ENCODE data around the gene CHST3.
"Not testable (repeated sequence)": the region's sequence is repeated elsewhere in the genome, so short reads cannot be mapped to it uniquely, and the experiment has no call there.

CHST3 gene

GRCh38 chr10:71974489-71975021 is 10.4 kb downstream of the CHST3 start:
- no peak for DNase-seq

- DNase-seq = no peak
Measured at GRCh38 chr10:71975087-71975870, 11.1 kb downstream of the CHST3 start.

GRCh38 chr10:71975871-71976725 is 11.9 kb downstream of the CHST3 start:
- no peak for DNase-seq

- DNase-seq = not testable (repeated sequence)
Measured at GRCh38 chr10:71977614-71977903, 13.4 kb downstream of the CHST3 start.

- DNase-seq = no peak
Measured at GRCh38 chr10:71978476-71978875, 14.3 kb downstream of the CHST3 start.

GRCh38 chr10:71978988-71979691 is 14.9 kb downstream of the CHST3 start:
- DNase-seq = no peak

GRCh38 chr10:71979692-71980062 is 15.5 kb downstream of the CHST3 start:
- DNase-seq = no peak

- DNase-seq = no peak
Measured at GRCh38 chr10:71980181-71981014, 16.2 kb downstream of the CHST3 start.

GRCh38 chr10:71981015-71981875 is 17.1 kb downstream of the CHST3 start:
- DNase-seq = no peak

- DNase-seq = no peak
Measured at GRCh38 chr10:71981876-71982230, 17.7 kb downstream of the CHST3 start.

GRCh38 chr10:71982269-71983178 is 18.3 kb downstream of the CHST3 start:
- no peak for DNase-seq

GRCh38 chr10:71984126-71984808 is 20.1 kb downstream of the CHST3 start:
- DNase-seq = no peak

- DNase-seq = no peak
Measured at GRCh38 chr10:71984809-71985388, 20.7 kb downstream of the CHST3 start.

GRCh38 chr10:71985542-71986250 is 21.5 kb downstream of the CHST3 start:
- no peak for DNase-seq

- not testable (repeated sequence) for DNase-seq
Measured at GRCh38 chr10:71988895-71989294, 24.7 kb downstream of the CHST3 start.

- no peak for DNase-seq
Measured at GRCh38 chr10:71989661-71990454, 25.7 kb downstream of the CHST3 start.

GRCh38 chr10:71990706-71991269 is 26.6 kb downstream of the CHST3 start:
- DNase-seq = no peak

GRCh38 chr10:71995449-71995848 is 31.3 kb downstream of the CHST3 start:
- DNase-seq = no peak
